Smooth muscle cell (in vitro differentiated cells): ENCODE results near the gene HMCN2. TPM values are rescaled to one million over a fixed set of nuclear protein-coding genes. Genes with fewer than 3 reads are reported as not detected.

Experiments
- DNase-seq: peaks from one replicate; lab custom pipeline; 2025; ENCODE audit not compliant: unreplicated experiment; lab: John Stamatoyannopoulos, UW
- H2AFZ ChIP-seq: fragments of 200-600 bp; sonication (generic); 2 replicates; pipeline ENCODE4 v1.6.0; 2016; ENCODE audit warnings: antibody characterized with exemption, low read depth, mild to moderate bottlenecking
- H3F3A ChIP-seq: fragments of 200-600 bp; sonication (generic); 2 replicates; pipeline ENCODE4 v1.6.0; 2017; ENCODE audit warnings: antibody characterized with exemption, low read depth
- H3K27ac ChIP-seq: fragments of 200-600 bp; sonication (generic); 2 replicates; pipeline ENCODE4 v1.5.1; 2016; ENCODE audit warnings: low read depth, mild to moderate bottlenecking
- H3K27me3 ChIP-seq: fragments of 200-600 bp; sonication (generic); 2 replicates; pipeline ENCODE4 v1.6.1; 2016; ENCODE audit warnings: low read depth, mild to moderate bottlenecking
- H3K36me3 ChIP-seq: fragments of 200-600 bp; sonication (generic); 2 replicates; pipeline ENCODE4 v1.5.1; 2016; ENCODE audit warnings: low read depth
- H3K4me1 ChIP-seq: fragments of 200-600 bp; sonication (generic); 2 replicates; pipeline ENCODE4 v1.5.1; 2016; ENCODE audit warnings: low read depth
- H3K4me2 ChIP-seq: fragments of 200-600 bp; sonication (generic); 2 replicates; pipeline ENCODE4 v1.6.0; 2016; ENCODE audit warnings: mild to moderate bottlenecking
- H3K4me3 ChIP-seq: fragments of 200-600 bp; sonication (generic); 2 replicates; pipeline ENCODE4 v1.5.1; 2016; ENCODE audit warnings: mild to moderate bottlenecking
- H3K79me2 ChIP-seq: fragments of 200-600 bp; sonication (generic); 2 replicates; pipeline ENCODE4 v1.6.0; 2016; ENCODE audit warnings: low read depth, mild to moderate bottlenecking
- H3K9ac ChIP-seq: fragments of 200-600 bp; sonication (generic); 2 replicates; pipeline ENCODE4 v1.6.0; 2016; ENCODE audit warnings: low read depth
- H3K9me3 ChIP-seq: fragments of 200-600 bp; sonication (generic); replicated peaks from 2 replicates; pipeline ENCODE4 v1.5.1; 2016; ENCODE audit warnings: low read depth
- H4K20me1 ChIP-seq: fragments of 200-600 bp; sonication (generic); 2 replicates; pipeline ENCODE4 v1.6.0; 2016; ENCODE audit warnings: low read depth
- CTCF ChIP-seq: fragments of 200-600 bp; sonication (generic); IDR thresholded peaks from 2 replicates; pipeline ENCODE4 v1.5.1; 2017; ENCODE audit warnings: borderline replicate concordance, mild to moderate bottlenecking, antibody characterized with exemption; ENCODE audit not compliant: insufficient read depth, poor library complexity, severe bottlenecking
- WGBS: methylation state at CpG from one replicate; pipeline ENCODE4 v1.1.7; 2016; ENCODE audit warnings: low lambda C conversion rate; 5-methylcytosine and 5-hydroxymethylcytosine counted together
- polyA plus RNA-seq: library from polyadenylated mRNA; unstranded; fragments of >200 nt; fragmentation: Nextera tagmentation; extraction: Ambion mirVana; gene quantifications from 2 replicates; pipeline ENCODE4 v1.2.1, GENCODE V29; 2016
- total RNA-seq: library from RNA; depleted of rRNA; stranded (reverse); fragments of >200 nt; gene quantifications from 2 replicates; pipeline ENCODE4 v1.2.3, GENCODE V29; 2014

Gene HMCN2
- total and polyA plus RNA-seq, 2 experiments from 2014 or later, result under 0.01 TPM; not detected in 1

GRCh38 chr9:130431536-130432303, 166.2 kb downstream of the HMCN2 start:
- Histone ChIP-seq H3K4me2 (no peak overlapping the region), H3K9ac (no peak overlapping the region), H3K27me3 (peaks cover 27% of the 10 kb centered on the region), H3K9me3 (no peaks in the 10 kb centered on the region), H3F3A (no peaks in the 10 kb centered on the region), H3K36me3 (no peaks in the 10 kb centered on the region), H3K4me1 (no peaks in the 10 kb centered on the region), H3K79me2 (no peaks in the 10 kb centered on the region), H3K27ac (no peak overlapping the region), H2AFZ (no peak overlapping the region), H3K4me3 (no peak overlapping the region), H4K20me1 (no peaks in the 10 kb centered on the region)
- no peak for TF ChIP-seq CTCF
- WGBS, result 90% methylated on average over 17 of the region's 17 CpGs
- no peak for DNase-seq

GRCh38 chr9:130432362-130432761, 166.8 kb downstream of the HMCN2 start:
- Histone ChIP-seq H3F3A (no peaks in the 10 kb centered on the region), H3K4me3 (no peak overlapping the region), H4K20me1 (no peaks in the 10 kb centered on the region), H3K4me2 (no peak overlapping the region), H3K27me3 (peaks cover 27% of the 10 kb centered on the region), H3K27ac (no peak overlapping the region), H3K9ac (no peak overlapping the region), H3K79me2 (no peaks in the 10 kb centered on the region), H3K9me3 (no peaks in the 10 kb centered on the region), H2AFZ (no peak overlapping the region), H3K4me1 (no peaks in the 10 kb centered on the region), H3K36me3 (no peaks in the 10 kb centered on the region)
- 84% methylated on average over 11 of the region's 11 CpGs for WGBS
- DNase-seq, result no peak
- TF ChIP-seq CTCF, result no peak

- no peak for TF ChIP-seq CTCF
- Histone ChIP-seq H4K20me1 (no peaks in the 10 kb centered on the region), H3F3A (no peaks in the 10 kb centered on the region), H3K79me2 (no peaks in the 10 kb centered on the region), H3K4me1 (no peaks in the 10 kb centered on the region), H3K9ac (no peak overlapping the region), H3K4me3 (peak overlapping the region; percentile 49), H3K27ac (no peak overlapping the region), H2AFZ (no peak overlapping the region), H3K36me3 (no peaks in the 10 kb centered on the region), H3K9me3 (no peaks in the 10 kb centered on the region), H3K27me3 (peaks cover 27% of the 10 kb centered on the region), H3K4me2 (peak overlapping the region; percentile 93)
- WGBS, result 65% methylated on average over 16 of the region's 16 CpGs
- no peak for DNase-seq
These were observed 167.2 kb downstream of the HMCN2 start for GRCh38 chr9:130432796-130433167.
